OCI-LY1 (cell line): ENCODE results near the gene C1orf50.

Experiments
- H2AFZ ChIP-seq: fragments of 200-600 bp; sonication (generic), shearing (Covaris generic); 2 replicates; pipeline ENCODE4 v1.6.0; 2014; ENCODE audit warnings: antibody characterized with exemption, mild to moderate bottlenecking, low read length
- H3F3A ChIP-seq: fragments of 200-600 bp; sonication (generic), shearing (Covaris generic); 2 replicates; pipeline ENCODE4 v1.6.0; 2014; ENCODE audit warnings: mild to moderate bottlenecking, antibody characterized with exemption, low read length, moderate library complexity; ENCODE audit not compliant: insufficient read depth
- H3K27ac ChIP-seq: fragments of 200-600 bp; sonication (generic); 2 replicates; pipeline ENCODE4 v1.5.1; 2014; ENCODE audit warnings: low read length, mixed run types, mild to moderate bottlenecking, low read depth; ENCODE audit not compliant: poor library complexity, severe bottlenecking
- H3K27me3 ChIP-seq: fragments of 200-600 bp; sonication (generic); 2 replicates; pipeline ENCODE4 v1.6.0; 2014; ENCODE audit warnings: antibody characterized with exemption, mild to moderate bottlenecking, low read length, moderate library complexity; ENCODE audit not compliant: insufficient read depth
- H3K36me3 ChIP-seq: fragments of 200-600 bp; sonication (generic); 2 replicates; pipeline ENCODE4 v1.6.1; 2014; ENCODE audit warnings: mild to moderate bottlenecking, antibody characterized with exemption, low read length, moderate library complexity, mixed read lengths; ENCODE audit not compliant: insufficient read depth
- H3K4me1 ChIP-seq: fragments of 200-600 bp; sonication (generic); 2 replicates; pipeline ENCODE4 v1.5.1; 2014; ENCODE audit warnings: mild to moderate bottlenecking, low read length, moderate library complexity; ENCODE audit not compliant: insufficient read depth, severe bottlenecking
- H3K4me2 ChIP-seq: fragments of 200-600 bp; sonication (generic), shearing (Covaris generic); 2 replicates; pipeline ENCODE4 v1.6.1; 2014; ENCODE audit warnings: low read length
- H3K4me3 ChIP-seq: fragments of 200-600 bp; sonication (generic); 2 replicates; pipeline ENCODE4 v1.5.1; 2014; ENCODE audit warnings: low read length, low read depth, mild to moderate bottlenecking, mixed read lengths; ENCODE audit not compliant: poor library complexity, severe bottlenecking
- H3K79me2 ChIP-seq: fragments of 200-600 bp; shearing (Covaris generic); 2 replicates; pipeline ENCODE4 v1.6.1; 2016; ENCODE audit warnings: mixed run types, low read length, mixed read lengths; ENCODE audit not compliant: insufficient read depth
- H3K9ac ChIP-seq: fragments of 200-600 bp; sonication (generic), shearing (Covaris generic); 2 replicates; pipeline ENCODE4 v1.6.1; 2014; ENCODE audit warnings: mild to moderate bottlenecking, low read length, mixed read lengths
- H3K9me2 ChIP-seq: fragments of 200-600 bp; sonication (generic), shearing (Covaris generic); 2 replicates; pipeline ENCODE4 v1.6.1; 2014; ENCODE audit warnings: low read depth, mild to moderate bottlenecking, low read length, mixed read lengths
- H3K9me3 ChIP-seq: fragments of 200-600 bp; shearing (Covaris generic); 2 replicates; pipeline ENCODE4 v1.6.1; 2014; ENCODE audit warnings: low read length, mixed read lengths
- H4K20me1 ChIP-seq: fragments of 200-600 bp; sonication (generic), shearing (Covaris generic); 2 replicates; pipeline ENCODE4 v1.6.0; 2016; ENCODE audit warnings: mild to moderate bottlenecking, low read length; ENCODE audit not compliant: insufficient read depth
- EZH2 ChIP-seq: fragments of 200-600 bp; sonication (generic), shearing (Covaris generic); IDR thresholded peaks from 2 replicates; pipeline ENCODE4 v1.8.0; 2017; ENCODE audit warnings: borderline replicate concordance, mixed run types, mild to moderate bottlenecking, antibody characterized with exemption, low read length, moderate library complexity, mixed read lengths
- TF ChIP-seq, protein P1 (sequence below): fragments of 200-600 bp; sonication (generic), shearing (Covaris generic); IDR thresholded peaks from 2 replicates; pipeline ENCODE4 v1.5.1; 2017; ENCODE audit warnings: mild to moderate bottlenecking, antibody characterized with exemption, low read length, moderate library complexity, mixed read lengths

Gene C1orf50

DNA sequence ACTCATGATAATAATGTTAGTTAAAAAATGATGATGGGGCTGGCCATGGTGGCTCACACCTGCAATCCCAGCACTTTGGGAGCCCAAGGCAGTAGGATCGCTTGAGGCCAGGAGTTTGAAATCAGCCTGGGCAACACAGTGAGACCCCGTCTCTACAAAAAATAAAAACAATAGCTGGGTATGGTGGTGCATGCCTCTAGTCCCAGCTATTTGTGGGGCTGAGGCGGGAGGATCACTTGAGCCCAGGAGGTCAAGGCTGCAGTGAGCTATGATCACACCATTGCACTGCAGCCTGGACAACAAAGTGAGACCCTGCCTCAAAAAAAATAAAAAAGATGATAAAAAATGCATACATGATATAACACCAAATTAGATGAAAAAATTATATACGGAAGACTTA, 5.5 kb upstream of the C1orf50 start:
- Histone ChIP-seq H2AFZ (no peak overlapping the region), H3K4me1 (peaks cover 29% of the 10 kb centered on the region), H4K20me1 (no peaks in the 10 kb centered on the region), H3K4me3 (no peak overlapping the region), H3F3A (no peaks in the 10 kb centered on the region), H3K4me2 (no peak overlapping the region), H3K9ac (no peak overlapping the region), H3K9me2 (no peaks in the 10 kb centered on the region), H3K27ac (no peak overlapping the region), H3K9me3 (no peaks in the 10 kb centered on the region), H3K36me3 (peaks cover 21% of the 10 kb centered on the region; the same call in 1 of the 2 replicates), H3K79me2 (no peaks in the 10 kb centered on the region), H3K27me3 (no peaks in the 10 kb centered on the region)
- TF ChIP-seq EZH2, result no peak

DNA sequence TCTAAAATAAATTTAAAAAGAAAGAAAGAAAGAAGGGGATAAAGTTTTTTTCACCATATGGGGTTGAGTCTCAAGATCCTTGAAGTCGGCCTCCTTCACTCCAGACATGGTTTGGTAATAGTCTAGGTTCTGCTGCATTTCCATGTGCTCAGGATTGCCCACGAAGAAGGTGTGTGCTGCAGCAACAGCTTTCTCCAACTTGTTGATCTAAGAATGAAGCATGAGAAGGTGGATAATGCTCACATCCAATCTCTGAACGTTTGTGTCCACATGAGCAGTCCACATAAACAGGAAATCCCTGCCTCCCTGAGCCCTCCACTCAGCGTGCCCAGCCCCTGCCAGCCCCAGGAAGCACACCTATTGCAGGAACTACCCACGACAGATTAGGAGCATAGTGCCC, 4.8 kb upstream of the C1orf50 start:
- H3K27ac ChIP-seq, result no peak overlapping the region
- H3K9me3 ChIP-seq, result no peaks in the 10 kb centered on the region
- peaks cover 29% of the 10 kb centered on the region for H3K4me1 ChIP-seq
- no peaks in the 10 kb centered on the region for H3K27me3 ChIP-seq
- H3K4me3 ChIP-seq, result no peak overlapping the region
- no peak overlapping the region for H3K4me2 ChIP-seq
- peaks cover 17% of the 10 kb centered on the region; the same call in 1 of the 2 replicates for H3K36me3 ChIP-seq
- H3K9me2 ChIP-seq, result no peaks in the 10 kb centered on the region
- no peak overlapping the region for H2AFZ ChIP-seq
- H3F3A ChIP-seq, result no peaks in the 10 kb centered on the region
- no peaks in the 10 kb centered on the region for H4K20me1 ChIP-seq
- H3K79me2 ChIP-seq, result no peaks in the 10 kb centered on the region
- TF ChIP-seq EZH2, result no peak
- TF ChIP-seq, protein P1, sequence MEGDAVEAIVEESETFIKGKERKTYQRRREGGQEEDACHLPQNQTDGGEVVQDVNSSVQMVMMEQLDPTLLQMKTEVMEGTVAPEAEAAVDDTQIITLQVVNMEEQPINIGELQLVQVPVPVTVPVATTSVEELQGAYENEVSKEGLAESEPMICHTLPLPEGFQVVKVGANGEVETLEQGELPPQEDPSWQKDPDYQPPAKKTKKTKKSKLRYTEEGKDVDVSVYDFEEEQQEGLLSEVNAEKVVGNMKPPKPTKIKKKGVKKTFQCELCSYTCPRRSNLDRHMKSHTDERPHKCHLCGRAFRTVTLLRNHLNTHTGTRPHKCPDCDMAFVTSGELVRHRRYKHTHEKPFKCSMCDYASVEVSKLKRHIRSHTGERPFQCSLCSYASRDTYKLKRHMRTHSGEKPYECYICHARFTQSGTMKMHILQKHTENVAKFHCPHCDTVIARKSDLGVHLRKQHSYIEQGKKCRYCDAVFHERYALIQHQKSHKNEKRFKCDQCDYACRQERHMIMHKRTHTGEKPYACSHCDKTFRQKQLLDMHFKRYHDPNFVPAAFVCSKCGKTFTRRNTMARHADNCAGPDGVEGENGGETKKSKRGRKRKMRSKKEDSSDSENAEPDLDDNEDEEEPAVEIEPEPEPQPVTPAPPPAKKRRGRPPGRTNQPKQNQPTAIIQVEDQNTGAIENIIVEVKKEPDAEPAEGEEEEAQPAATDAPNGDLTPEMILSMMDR, result no peak
- H3K9ac ChIP-seq, result no peak overlapping the region

DNA sequence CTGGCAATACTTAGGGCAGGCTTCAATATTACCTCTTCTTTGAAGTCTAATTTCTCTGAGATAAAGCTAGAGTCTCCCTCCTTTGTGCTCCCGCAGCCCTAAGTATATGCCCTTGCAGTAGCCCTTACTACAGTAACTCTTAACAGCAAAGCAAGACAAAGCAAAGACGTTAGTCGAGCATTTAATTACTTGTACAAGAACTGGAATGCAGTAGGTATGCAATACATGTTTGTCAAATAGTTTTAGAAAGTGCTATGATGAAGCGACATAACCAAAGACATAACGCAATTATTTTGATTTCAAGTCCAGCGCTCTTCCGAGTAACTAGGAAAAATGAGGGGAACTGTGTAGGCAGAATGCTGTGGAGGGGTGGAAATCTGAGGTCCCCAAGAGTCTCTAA, 1.8 kb upstream of the C1orf50 start:
- Histone ChIP-seq H3K4me3 (peak overlapping the region; percentile 92), H3K9ac (peak overlapping the region; percentile 96), H3K36me3 (peaks cover 10% of the 10 kb centered on the region; the same call in 1 of the 2 replicates), H2AFZ (no peak overlapping the region), H3K27ac (no peak overlapping the region), H3K9me3 (no peaks in the 10 kb centered on the region), H3K4me2 (peak overlapping the region; percentile 100), H3K27me3 (no peaks in the 10 kb centered on the region), H3K9me2 (no peaks in the 10 kb centered on the region), H3K4me1 (peaks cover 30% of the 10 kb centered on the region), H3K79me2 (peaks cover 16% of the 10 kb centered on the region), H3F3A (no peaks in the 10 kb centered on the region), H4K20me1 (no peaks in the 10 kb centered on the region)
- TF ChIP-seq EZH2, result no peak
- TF ChIP-seq, protein P1, result no peak
